Measurements from ENCODE around the gene VTI1A. TPM values are rescaled to one million over a fixed set of nuclear protein-coding genes. Genes with fewer than 3 reads are reported as not detected.

VTI1A gene
- total and polyA plus RNA-seq, 2 of the 4 experiments (the other 2 are of a cell fraction), result 9.7 to 24.9 TPM

DNA sequence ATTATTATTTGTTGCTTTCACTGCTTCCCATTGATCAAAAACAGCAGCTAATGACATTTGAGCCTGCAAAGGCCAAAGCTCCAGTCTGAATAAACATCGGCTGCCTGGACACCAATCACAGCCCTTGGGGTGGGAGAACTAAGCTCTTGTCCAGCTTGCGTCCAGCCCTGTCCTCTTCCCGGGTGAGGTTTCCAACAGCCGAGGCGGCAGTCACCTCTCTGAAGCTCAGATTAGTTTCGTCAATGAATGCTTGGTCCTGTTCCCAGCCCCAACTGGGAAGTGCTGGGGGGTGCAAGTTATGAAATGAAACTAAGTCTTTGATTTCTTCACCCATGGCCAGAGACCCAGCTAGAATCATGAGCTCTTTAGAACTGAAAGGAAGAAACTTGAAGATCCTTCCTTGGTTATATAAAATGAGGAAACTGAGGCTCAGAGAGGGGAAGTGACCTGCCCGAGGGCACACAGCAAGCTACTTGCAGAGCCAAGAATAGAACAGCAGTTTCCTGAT, 389.0 kb downstream of the VTI1A start:
- in situ Hi-C loops (cut with MboI; ENCODE audit: low sequenced_read_pairs) (no loop called here), dilution Hi-C loops (cut with HindIII; ENCODE audit: low sequenced_read_pairs, unreplicated experiment) (no loop called here), intact Hi-C loops (cut with micrococcal nuclease) (no loop called here)
- Histone ChIP-seq H2BK5ac (ENCODE audit: low read depth, low read length, poor library complexity, severe bottlenecking) (no peak overlapping the region), H4K91ac (ENCODE audit: insufficient read depth, low read depth, low read length) (no peak overlapping the region), H3K79me1 (ENCODE audit: low read depth in 1 of 2, low read length in 2 of 2) (no peaks in the 10 kb centered on the region), H2BK20ac (ENCODE audit: low read depth, low read length) (no peak overlapping the region), H3K14ac (replicated peaks; ENCODE audit: low read depth, low read length) (no peak overlapping the region), H2BK120ac (ENCODE audit: low read depth, low read length) (no peak overlapping the region), H3K4ac (ENCODE audit: low read depth, low read length) (no peak overlapping the region), H3K18ac (ENCODE audit: low read depth, low read length) (no peak overlapping the region), H2AK5ac (ENCODE audit: low read depth, low read length) (no peak overlapping the region), H4K8ac (ENCODE audit: low read depth in 2 of 2, low read length in 2 of 2) (no peak overlapping the region), H3K56ac (ENCODE audit: extremely low read depth, insufficient read depth, low read length) (no peak overlapping the region), H2AK9ac (replicated peaks; ENCODE audit: low read depth, low read length, poor library complexity) (no peak overlapping the region), H3K4me2 (ENCODE audit: low read depth, low read length) (peak overlapping the region; percentile 51; the same call in 1 of the 2 replicates), H3K9me3 (ENCODE audit: control insufficient read depth, insufficient read depth, low read length) (no peaks in the 10 kb centered on the region), H2AFZ (replicated peaks; ENCODE audit: low read length, poor library complexity) (no peak overlapping the region), H2BK15ac (ENCODE audit: low read depth, low read length) (no peak overlapping the region), H4K20me1 (ENCODE audit: insufficient read depth, low read length) (no peaks in the 10 kb centered on the region), H3K4me1 (ENCODE audit: control insufficient read depth, insufficient read depth, low read length) (no peaks in the 10 kb centered on the region; the same call in 1 of the 2 replicates), H3K4me3 (ENCODE audit: insufficient read depth, low read depth, low read length) (no peak overlapping the region), H3K36me3 (ENCODE audit: control insufficient read depth, insufficient read depth, low read length) (no peaks in the 10 kb centered on the region), H3K9ac (ENCODE audit: low read depth, low read length) (no peak overlapping the region), H3K27ac (ENCODE audit: insufficient read depth, low read length) (no peak overlapping the region), H3K23ac (ENCODE audit: low read depth, low read length) (no peak overlapping the region), H3K27me3 (ENCODE audit: control insufficient read depth, insufficient read depth, low read length) (no peaks in the 10 kb centered on the region; the same call in 1 of the 2 replicates), H4K5ac (ENCODE audit: low read depth, low read length) (no peak overlapping the region), H3K9me1 (ENCODE audit: insufficient read depth, low read length) (no peaks in the 10 kb centered on the region)
- DNase-seq (no peak), ATAC-seq (ENCODE audit: low read depth) (no peak)
- ChIA-PET CTCF (interaction anchor here (1.2 kb wide), 1 partner anchor 31 kb away, joined by 3 read pairs; no protein-coding TSS in a partner anchor), POLR2A (ENCODE audit: unreplicated experiment) (no interaction called here)
- TF ChIP-seq CHD1 (IDR thresholded peaks at IDR 0.05; ENCODE audit: low read depth, low read length), result no peak
- TF ChIP-seq MXI1 (IDR thresholded peaks at IDR 0.05; ENCODE audit: borderline replicate concordance, low read depth, low read length), result no peak
- no peak for TF ChIP-seq MAFK (IDR thresholded peaks at IDR 0.05; ENCODE audit: low read depth, low read length)
- TF ChIP-seq FOS (IDR thresholded peaks at IDR 0.05; ENCODE audit: low read depth, low read length), result no peak
- no peak for TF ChIP-seq BHLHE40 (IDR thresholded peaks at IDR 0.05; ENCODE audit: low read depth, low read length)
- no peak for TF ChIP-seq RCOR1 (IDR thresholded peaks at IDR 0.05; ENCODE audit: insufficient replicate concordance, low read length)
- no TSS peak for BruUV-seq (replicated peaks)
- WGBS, 2 experiments (ENCODE audit: extremely low coverage in 2 of 2, insufficient read length in 1 of 2), result no CpG with 5 or more reads among the region's 7 CpGs

Data from IMR-90 (cell line).